C4-2B (cell line): ENCODE measurements around the gene H6PD.

Source experiments
- H3K27ac ChIP-seq: fragments of 450-650 bp; 2 replicates; pipeline ENCODE4 v1.5.1; 2017
- ZFX ChIP-seq: fragments of 450-650 bp; IDR thresholded peaks from 2 replicates; pipeline ENCODE4 v1.6.1; 2017
- TF ChIP-seq, protein P1 (sequence below): fragments of 450-650 bp; conservative IDR thresholded peaks from 2 replicates; pipeline ENCODE4 v1.5.1; 2017; ENCODE audit warnings: mild to moderate bottlenecking

Gene H6PD

DNA sequence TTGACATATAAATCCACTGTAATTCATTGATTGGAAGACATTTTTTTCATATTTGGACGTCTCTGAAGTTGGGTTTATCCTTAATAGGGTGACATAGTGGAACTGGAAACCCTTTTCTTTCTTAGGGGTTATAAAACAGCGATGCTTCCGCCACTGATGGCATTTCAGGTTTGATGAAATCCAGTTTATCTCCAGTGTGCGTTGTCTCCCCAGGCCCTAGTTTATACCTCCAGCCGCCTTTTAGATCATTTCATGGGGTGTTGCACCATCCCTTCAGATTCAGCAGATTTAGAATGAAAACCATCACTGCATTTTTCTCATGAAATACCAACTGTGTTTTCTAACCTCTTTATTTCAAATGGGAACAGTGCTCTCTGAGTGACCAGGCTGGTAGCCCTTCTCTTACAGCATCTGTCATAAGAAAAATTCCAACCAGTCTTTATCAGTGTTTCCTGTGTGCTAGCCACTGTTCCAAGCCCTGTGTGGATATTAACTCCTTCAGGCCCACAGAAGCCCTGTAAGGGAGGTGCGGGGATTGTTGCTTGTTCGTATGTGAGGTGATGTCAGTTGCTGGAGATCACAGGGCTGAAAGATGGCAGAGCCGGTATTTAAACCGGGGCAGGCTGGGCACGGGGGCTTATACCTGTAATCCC, 19.0 kb downstream of the H6PD start:
- TF ChIP-seq, protein P1, sequence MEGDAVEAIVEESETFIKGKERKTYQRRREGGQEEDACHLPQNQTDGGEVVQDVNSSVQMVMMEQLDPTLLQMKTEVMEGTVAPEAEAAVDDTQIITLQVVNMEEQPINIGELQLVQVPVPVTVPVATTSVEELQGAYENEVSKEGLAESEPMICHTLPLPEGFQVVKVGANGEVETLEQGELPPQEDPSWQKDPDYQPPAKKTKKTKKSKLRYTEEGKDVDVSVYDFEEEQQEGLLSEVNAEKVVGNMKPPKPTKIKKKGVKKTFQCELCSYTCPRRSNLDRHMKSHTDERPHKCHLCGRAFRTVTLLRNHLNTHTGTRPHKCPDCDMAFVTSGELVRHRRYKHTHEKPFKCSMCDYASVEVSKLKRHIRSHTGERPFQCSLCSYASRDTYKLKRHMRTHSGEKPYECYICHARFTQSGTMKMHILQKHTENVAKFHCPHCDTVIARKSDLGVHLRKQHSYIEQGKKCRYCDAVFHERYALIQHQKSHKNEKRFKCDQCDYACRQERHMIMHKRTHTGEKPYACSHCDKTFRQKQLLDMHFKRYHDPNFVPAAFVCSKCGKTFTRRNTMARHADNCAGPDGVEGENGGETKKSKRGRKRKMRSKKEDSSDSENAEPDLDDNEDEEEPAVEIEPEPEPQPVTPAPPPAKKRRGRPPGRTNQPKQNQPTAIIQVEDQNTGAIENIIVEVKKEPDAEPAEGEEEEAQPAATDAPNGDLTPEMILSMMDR: no peak
- no peak for TF ChIP-seq ZFX

DNA sequence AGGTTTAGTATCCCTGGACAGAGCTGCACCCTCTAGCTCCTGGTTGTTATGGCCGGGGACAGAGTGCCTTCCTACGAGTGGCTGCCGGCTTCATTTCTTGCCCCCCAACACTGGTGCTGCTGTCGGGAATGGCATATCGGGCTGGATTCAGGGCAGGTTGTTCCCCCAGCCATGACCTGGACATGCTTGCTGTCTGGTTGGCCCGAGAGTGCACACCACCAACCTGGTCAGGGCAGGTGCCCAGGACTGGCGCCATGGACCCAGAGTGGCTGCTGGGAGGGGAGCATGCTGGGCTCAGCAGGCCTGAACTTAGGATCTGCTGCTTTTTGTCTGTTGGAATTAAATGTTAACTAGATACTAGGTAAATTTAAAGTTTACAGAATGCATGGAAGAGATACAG, 21.8 kb downstream of the H6PD start:
- H3K27ac ChIP-seq: no peak overlapping the region
- no peak for TF ChIP-seq ZFX
- TF ChIP-seq, protein P1: no peak

More for the DNA sequence above, 19.0 kb downstream of the H6PD start:
- H3K27ac ChIP-seq: no peak overlapping the region

DNA sequence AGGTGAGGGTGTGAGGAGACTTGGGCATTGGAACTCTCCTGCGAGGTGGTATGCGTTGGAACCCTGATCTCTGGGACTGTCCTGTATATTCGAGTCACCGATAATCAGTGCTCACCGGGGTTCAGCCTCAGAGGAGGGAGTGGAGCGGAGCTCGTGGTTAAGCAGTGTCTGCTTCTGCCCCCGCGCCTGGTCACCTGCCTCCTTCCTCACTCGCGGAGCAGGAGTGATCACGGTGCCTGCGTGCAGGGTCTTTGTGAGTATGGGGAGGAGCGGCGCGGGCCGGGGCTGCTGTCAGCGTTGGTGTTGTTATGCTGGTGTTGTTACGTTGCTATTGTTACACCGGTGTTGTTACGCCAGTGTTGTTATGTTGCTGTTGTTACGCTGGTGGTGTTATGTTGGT, 23.3 kb downstream of the H6PD start:
- H3K27ac ChIP-seq: no peak overlapping the region
- no peak for TF ChIP-seq ZFX
- TF ChIP-seq, protein P1: no peak

DNA sequence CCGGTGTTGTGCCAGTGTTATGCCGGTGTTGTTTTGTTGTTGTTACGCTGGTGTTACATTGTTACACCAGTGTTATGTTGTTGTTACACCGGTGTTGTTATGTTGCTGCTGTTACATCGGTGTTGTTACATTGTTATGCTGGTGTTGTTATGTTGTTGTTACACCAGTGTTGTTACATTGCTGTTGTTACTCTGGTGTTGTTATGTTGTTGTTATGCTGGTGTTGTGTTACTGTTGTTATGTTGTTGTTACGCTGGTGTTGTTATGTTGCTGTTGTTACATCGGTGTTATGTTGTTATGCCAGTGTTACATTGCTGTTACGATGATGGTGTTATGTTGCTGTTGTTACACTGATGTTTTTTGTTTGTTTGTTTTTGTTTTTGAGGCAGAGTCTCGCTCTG, 24.1 kb downstream of the H6PD start:
- TF ChIP-seq, protein P1: no peak
- TF ChIP-seq ZFX: no peak
- H3K27ac ChIP-seq: no peak overlapping the region

DNA sequence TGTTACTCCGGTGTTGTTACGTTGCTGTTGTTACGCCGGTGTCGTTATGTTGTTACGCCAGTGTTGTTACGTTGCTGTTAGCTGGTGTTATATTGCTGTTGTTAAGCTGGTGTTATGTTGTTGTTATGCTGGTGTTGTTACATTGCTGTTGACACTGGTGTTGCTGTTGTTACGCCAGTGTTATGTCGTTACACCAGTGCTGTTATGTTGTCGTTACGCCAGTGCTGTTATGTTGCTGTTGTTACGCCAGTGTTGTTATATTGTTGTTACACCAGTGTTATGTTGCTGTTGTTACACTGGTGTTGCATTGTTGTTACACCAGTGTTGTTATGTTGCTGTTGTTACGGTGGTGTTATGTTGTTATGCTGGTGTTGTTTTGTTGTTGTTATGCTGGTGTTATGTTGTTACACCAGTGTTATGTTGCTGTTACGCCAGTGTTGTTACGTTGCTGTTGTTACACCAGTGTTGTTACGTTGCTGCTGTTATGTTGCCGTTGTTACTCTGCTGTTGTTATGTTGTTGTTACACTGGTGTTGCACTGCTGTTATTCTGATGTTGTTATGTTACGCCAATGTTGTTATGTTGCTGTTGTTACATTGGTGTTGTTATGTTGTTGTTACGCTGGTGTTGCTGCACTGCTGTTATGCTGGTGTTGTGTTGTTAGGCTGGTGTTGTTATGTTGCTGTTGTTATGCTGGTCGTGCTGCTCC, 25.6 kb downstream of the H6PD start:
- H3K27ac ChIP-seq: no peak overlapping the region
- TF ChIP-seq, protein P1: no peak
- TF ChIP-seq ZFX: no peak

DNA sequence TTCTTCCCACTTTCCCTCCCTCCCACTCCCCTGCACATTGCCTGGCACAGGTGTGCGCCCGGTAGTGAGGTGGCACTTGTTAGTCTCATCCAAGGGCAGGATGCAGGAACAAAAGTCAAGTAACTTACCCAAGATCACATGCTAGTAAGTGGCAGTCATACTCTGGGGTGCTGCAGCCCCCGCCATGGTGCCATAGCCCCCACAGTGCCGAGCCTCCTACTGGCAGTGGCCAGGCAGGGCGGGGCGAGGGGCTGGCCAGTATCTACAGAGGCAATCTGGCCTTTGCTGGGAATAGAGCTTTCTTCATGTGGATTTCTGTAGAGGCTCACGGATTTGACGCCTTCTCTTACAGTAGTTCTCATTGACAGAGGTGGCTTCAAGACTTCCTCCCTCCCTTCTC, 26.9 kb downstream of the H6PD start:
- H3K27ac ChIP-seq: no peak overlapping the region
- TF ChIP-seq ZFX: no peak
- TF ChIP-seq, protein P1: no peak
